Astrocyte (in vitro differentiated cells and primary cell): ENCODE measurements around the gene IQSEC3. TPM values are rescaled to one million over a fixed set of nuclear protein-coding genes. Genes with fewer than 3 reads are reported as not detected.
"Not testable (repeated sequence)": the region's sequence is repeated elsewhere in the genome, so short reads cannot be mapped to it uniquely, and the experiment has no call there.

Source experiments
- DNase-seq: peaks from one replicate; pipeline ENCODE4 v3.0.0-alpha.2; 2010; ENCODE audit warnings: low read depth
- FAIRE-seq: peaks from 2 replicates; lab custom pipeline; 2011; peaks lifted over from hg19 to GRCh38; lab: Jason Lieb, UNC
- H2AFZ ChIP-seq: 2 replicates; pipeline ENCODE4 v1.6.0; 2012; ENCODE audit warnings: low read depth, low read length, inconsistent platforms
- H3K27ac ChIP-seq: 2 replicates; pipeline ENCODE4 v1.5.1; 2011; ENCODE audit warnings: low read depth, low read length, inconsistent platforms
- H3K27me3 ChIP-seq: 2 replicates; pipeline ENCODE4 v1.6.0; 2011; ENCODE audit warnings: low read length, inconsistent platforms; ENCODE audit not compliant: insufficient read depth
- H3K36me3 ChIP-seq: 2 replicates; pipeline ENCODE4 v1.5.1; 2011; ENCODE audit warnings: low read length, inconsistent platforms; ENCODE audit not compliant: insufficient read depth
- H3K4me1 ChIP-seq: 2 replicates; pipeline ENCODE4 v1.5.1; 2011; ENCODE audit warnings: low read length, inconsistent platforms; ENCODE audit not compliant: insufficient read depth
- H3K4me2 ChIP-seq: 2 replicates; pipeline ENCODE4 v1.6.0; 2012; ENCODE audit warnings: low read length, inconsistent platforms
- H3K4me3 ChIP-seq: 2 replicates; pipeline ENCODE4 v1.5.1; 2011; ENCODE audit warnings: low read depth, mild to moderate bottlenecking, low read length, inconsistent platforms; ENCODE audit not compliant: insufficient read depth
- H3K79me2 ChIP-seq: 2 replicates; pipeline ENCODE4 v1.6.0; 2012; ENCODE audit warnings: mild to moderate bottlenecking, low read length, inconsistent platforms; ENCODE audit not compliant: insufficient read depth
- H3K9ac ChIP-seq: 2 replicates; pipeline ENCODE4 v1.6.0; 2012; ENCODE audit warnings: mild to moderate bottlenecking, low read length, inconsistent platforms
- H3K9me3 ChIP-seq: 2 replicates; pipeline ENCODE4 v1.5.1; 2012; ENCODE audit warnings: low read depth, mild to moderate bottlenecking, low read length, inconsistent platforms; ENCODE audit not compliant: insufficient read depth
- H4K20me1 ChIP-seq: 2 replicates; pipeline ENCODE4 v1.6.0; 2012; ENCODE audit warnings: low read length, inconsistent platforms; ENCODE audit not compliant: insufficient read depth
- H3K27ac Mint-ChIP-seq: one replicate; pipeline ENCODE4 v1.8.0; 2021; ENCODE audit warnings: mild to moderate bottlenecking, mixed read lengths; ENCODE audit not compliant: unreplicated experiment
- H3K27me3 Mint-ChIP-seq: one replicate; pipeline ENCODE4 v1.8.0; 2021; ENCODE audit warnings: low read depth, mixed read lengths; ENCODE audit not compliant: unreplicated experiment
- H3K36me3 Mint-ChIP-seq: one replicate; pipeline ENCODE4 v1.8.0; 2021; ENCODE audit warnings: low read depth, mixed read lengths; ENCODE audit not compliant: unreplicated experiment
- H3K4me1 Mint-ChIP-seq: one replicate; pipeline ENCODE4 v1.8.0; 2021; ENCODE audit warnings: low read depth, mixed read lengths; ENCODE audit not compliant: unreplicated experiment
- H3K4me3 Mint-ChIP-seq: one replicate; pipeline ENCODE4 v1.8.0; 2021; ENCODE audit warnings: mild to moderate bottlenecking, moderate library complexity, mixed read lengths; ENCODE audit not compliant: unreplicated experiment
- H3K9me3 Mint-ChIP-seq: one replicate; pipeline ENCODE4 v1.8.0; 2021; ENCODE audit warnings: mild to moderate bottlenecking, mixed read lengths; ENCODE audit not compliant: unreplicated experiment
- CTCF ChIP-seq: IDR thresholded peaks from 2 replicates; pipeline ENCODE4 v1.5.1; 2011; ENCODE audit warnings: low read depth, mild to moderate bottlenecking, inconsistent platforms, low read length, moderate library complexity; ENCODE audit not compliant: insufficient read depth
- EZH2 ChIP-seq: IDR thresholded peaks from 2 replicates; pipeline ENCODE4 v1.6.1; 2012; ENCODE audit warnings: mild to moderate bottlenecking, low read length, inconsistent platforms; ENCODE audit not compliant: insufficient read depth
- total RNA-seq: library from RNA; stranded (reverse); gene quantifications from 2 replicates; pipeline ENCODE4 v1.2.1, GENCODE V29; 2021

The IQSEC3 gene
- total RNA-seq, 1 donor from 2014 or later = 0.34 TPM

DNA sequence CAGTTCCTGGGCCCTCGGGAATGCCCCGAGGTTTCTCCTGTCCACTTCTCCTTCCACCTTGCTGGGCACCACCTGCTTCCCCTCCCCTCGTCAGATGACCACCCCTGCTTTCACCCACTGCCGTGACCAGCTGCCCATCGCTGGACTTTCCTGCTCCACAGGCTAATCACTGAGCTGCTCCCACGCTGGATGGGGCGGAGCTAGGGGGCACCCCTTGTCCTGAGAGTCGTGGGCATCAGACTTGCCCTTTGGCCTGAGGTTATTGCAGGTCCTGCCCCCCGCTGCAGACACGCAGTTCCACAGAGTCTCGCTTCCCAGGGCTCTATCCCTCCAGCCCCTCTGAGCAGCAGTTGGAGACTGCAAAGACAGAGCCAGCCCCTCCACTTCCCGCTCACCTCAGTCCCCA, 147.0 kb downstream of the IQSEC3 start:
- H3K9me3 Mint-ChIP-seq = peaks cover 4% of the 10 kb centered on the region
- Histone ChIP-seq H2AFZ (no peak overlapping the region), H3K4me1 (no peaks in the 10 kb centered on the region), H3K9ac (no peak overlapping the region), H3K9me3 (no peaks in the 10 kb centered on the region), H4K20me1 (no peaks in the 10 kb centered on the region), H3K27me3 (peaks cover 22% of the 10 kb centered on the region), H3K4me3 (no peak overlapping the region), H3K36me3 (no peaks in the 10 kb centered on the region), H3K79me2 (no peaks in the 10 kb centered on the region), H3K4me2 (no peak overlapping the region), H3K27ac (no peak overlapping the region)
- TF ChIP-seq CTCF (no peak), EZH2 (no peak)
- H3K27ac Mint-ChIP-seq = no peak overlapping the region
- H3K36me3 Mint-ChIP-seq = peaks cover 15% of the 10 kb centered on the region
- peaks cover 36% of the 10 kb centered on the region for H3K27me3 Mint-ChIP-seq
- peaks cover 12% of the 10 kb centered on the region for H3K4me1 Mint-ChIP-seq
- H3K4me3 Mint-ChIP-seq = peak overlapping the region; percentile 6
- FAIRE-seq (no peak), DNase-seq (no peak)

- DNase-seq = no peak
- H3K4me2 ChIP-seq = no peak within 1 kb of the TSS
- FAIRE-seq = no peak
- H3K4me3 Mint-ChIP-seq = peak within 1 kb of the TSS; percentile 6
- no peak within 1 kb of the TSS for H3K27ac Mint-ChIP-seq
- H2AFZ ChIP-seq = no peak within 1 kb of the TSS
- TF ChIP-seq EZH2 (no peak), CTCF (no peak)
- H3K27me3 ChIP-seq = peaks cover 22% of the 10 kb centered on the region
- no peaks in the 10 kb centered on the region for H3K4me1 ChIP-seq
- no peak within 1 kb of the TSS for H3K9ac ChIP-seq
- H3K36me3 Mint-ChIP-seq = peaks cover 14% of the 10 kb centered on the region
- H3K27ac ChIP-seq = no peak within 1 kb of the TSS
- H3K79me2 ChIP-seq = no peaks in the 10 kb centered on the region
- H3K4me1 Mint-ChIP-seq = peaks cover 12% of the 10 kb centered on the region
- peaks cover 4% of the 10 kb centered on the region for H3K9me3 Mint-ChIP-seq
- no peaks in the 10 kb centered on the region for H3K36me3 ChIP-seq
- H3K4me3 ChIP-seq = no peak within 1 kb of the TSS
- H3K9me3 ChIP-seq = no peaks in the 10 kb centered on the region
- H4K20me1 ChIP-seq = no peaks in the 10 kb centered on the region
- peaks cover 33% of the 10 kb centered on the region for H3K27me3 Mint-ChIP-seq
These were observed 147.6 kb downstream of the IQSEC3 start, which contains the start of gene SLC6A12 for GRCh38 chr12:214003-214741. TSS of gene SLC6A12 (minus strand) at chr12:214157. CDS start at chr12:209986, 4,171 bp downstream.

DNA sequence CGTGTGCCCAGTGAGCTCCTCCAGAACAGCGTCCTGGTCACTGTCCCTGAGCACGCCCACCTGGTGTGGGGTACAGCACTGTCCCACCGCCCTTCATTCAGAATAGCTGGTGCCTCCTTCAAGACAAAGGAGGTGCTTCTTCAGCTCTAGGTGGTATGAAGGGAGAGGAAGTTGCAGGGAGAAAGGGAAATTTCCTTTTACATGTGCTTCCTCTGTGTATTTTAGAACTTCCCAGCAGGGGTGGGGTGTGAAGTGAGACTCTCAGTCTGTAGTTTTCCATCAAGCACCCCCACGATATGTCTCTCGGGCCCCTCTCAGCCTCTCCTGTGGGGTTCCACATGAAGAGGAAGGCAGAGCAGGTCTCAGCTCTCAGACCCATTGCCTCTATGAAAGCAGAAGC, 148.5 kb downstream of the IQSEC3 start:
- H3K9me3 ChIP-seq = no peaks in the 10 kb centered on the region
- H3K4me3 Mint-ChIP-seq = no peak overlapping the region
- DNase-seq (no peak), FAIRE-seq (no peak)
- no peak overlapping the region for H3K4me3 ChIP-seq
- H3K27me3 ChIP-seq = peaks cover 22% of the 10 kb centered on the region
- peaks cover 25% of the 10 kb centered on the region for H3K27me3 Mint-ChIP-seq
- H4K20me1 ChIP-seq = no peaks in the 10 kb centered on the region
- no peaks in the 10 kb centered on the region for H3K79me2 ChIP-seq
- no peak overlapping the region for H3K4me2 ChIP-seq
- no peak overlapping the region for H3K27ac Mint-ChIP-seq
- no peaks in the 10 kb centered on the region for H3K36me3 ChIP-seq
- H3K36me3 Mint-ChIP-seq = peaks cover 9% of the 10 kb centered on the region
- H2AFZ ChIP-seq = no peak overlapping the region
- no peak overlapping the region for H3K9ac ChIP-seq
- H3K4me1 ChIP-seq = no peaks in the 10 kb centered on the region
- TF ChIP-seq EZH2 (no peak), CTCF (no peak)
- H3K9me3 Mint-ChIP-seq = peaks cover 4% of the 10 kb centered on the region
- peaks cover 12% of the 10 kb centered on the region for H3K4me1 Mint-ChIP-seq
- no peak overlapping the region for H3K27ac ChIP-seq

- not testable (repeated sequence) for H3K27ac ChIP-seq, H3K79me2 ChIP-seq, H2AFZ ChIP-seq, DNase-seq, H3K4me3 ChIP-seq, H3K4me2 ChIP-seq, H3K4me1 ChIP-seq, H4K20me1 ChIP-seq, H3K27ac Mint-ChIP-seq, H3K9me3 ChIP-seq, H3K36me3 ChIP-seq, H3K9ac ChIP-seq, H3K36me3 Mint-ChIP-seq, H3K9me3 Mint-ChIP-seq, FAIRE-seq, H3K4me3 Mint-ChIP-seq
- peaks cover 18% of the 10 kb centered on the region for H3K27me3 Mint-ChIP-seq
- peaks cover 12% of the 10 kb centered on the region for H3K27me3 ChIP-seq
- peaks cover 12% of the 10 kb centered on the region for H3K4me1 Mint-ChIP-seq
These were observed 150.5 kb downstream of the IQSEC3 start for GRCh38 chr12:217029-217428.
